Urinary bladder (tissue), 4 donors: ENCODE measurements around the gene CACNA1C. TPM values are rescaled to one million over a fixed set of nuclear protein-coding genes. Genes with fewer than 3 reads are reported as not detected.

ENCODE experiments used
- DNase-seq: peaks from one replicate; pipeline ENCODE4 v3.0.0-alpha.2; 2015; ENCODE audit errors: extremely low spot score
- H3K27ac ChIP-seq: one replicate; pipeline ENCODE4 v1.5.1; 2013; ENCODE audit warnings: low read depth, mild to moderate bottlenecking, moderate library complexity
- H3K36me3 ChIP-seq: one replicate; pipeline ENCODE4 v1.6.1; 2013; ENCODE audit warnings: mild to moderate bottlenecking, moderate library complexity; ENCODE audit not compliant: insufficient read depth
- H3K4me1 ChIP-seq: one replicate; pipeline ENCODE4 v1.6.1; 2013; ENCODE audit warnings: mild to moderate bottlenecking, moderate library complexity; ENCODE audit not compliant: insufficient read depth
- H3K4me3 ChIP-seq: one replicate; pipeline ENCODE4 v1.5.1; 2013; ENCODE audit warnings: low read depth, low read length
- WGBS: extraction: QIAGEN DNeasy Blood & Tissue Kit; methylation state at CpG from one replicate; pipeline ENCODE4 v1.1.7; 2013; 5-methylcytosine and 5-hydroxymethylcytosine counted together
- polyA plus RNA-seq: library from polyadenylated mRNA; stranded (reverse); fragments of 200-250 nt; gene quantifications from one replicate; pipeline ENCODE4 v1.2.3, GENCODE V29; 2013
- total RNA-seq: library from RNA; depleted of rRNA; stranded (reverse); fragments of >200 nt; gene quantifications from one replicate; pipeline ENCODE4 v1.2.3, GENCODE V29; 2014
- donor health status: healthy with polysubstance abuse.
- donor health status: healthy.

The CACNA1C gene
- total and polyA plus RNA-seq, 2 donors: 25.7 to 34.5 TPM

DNA sequence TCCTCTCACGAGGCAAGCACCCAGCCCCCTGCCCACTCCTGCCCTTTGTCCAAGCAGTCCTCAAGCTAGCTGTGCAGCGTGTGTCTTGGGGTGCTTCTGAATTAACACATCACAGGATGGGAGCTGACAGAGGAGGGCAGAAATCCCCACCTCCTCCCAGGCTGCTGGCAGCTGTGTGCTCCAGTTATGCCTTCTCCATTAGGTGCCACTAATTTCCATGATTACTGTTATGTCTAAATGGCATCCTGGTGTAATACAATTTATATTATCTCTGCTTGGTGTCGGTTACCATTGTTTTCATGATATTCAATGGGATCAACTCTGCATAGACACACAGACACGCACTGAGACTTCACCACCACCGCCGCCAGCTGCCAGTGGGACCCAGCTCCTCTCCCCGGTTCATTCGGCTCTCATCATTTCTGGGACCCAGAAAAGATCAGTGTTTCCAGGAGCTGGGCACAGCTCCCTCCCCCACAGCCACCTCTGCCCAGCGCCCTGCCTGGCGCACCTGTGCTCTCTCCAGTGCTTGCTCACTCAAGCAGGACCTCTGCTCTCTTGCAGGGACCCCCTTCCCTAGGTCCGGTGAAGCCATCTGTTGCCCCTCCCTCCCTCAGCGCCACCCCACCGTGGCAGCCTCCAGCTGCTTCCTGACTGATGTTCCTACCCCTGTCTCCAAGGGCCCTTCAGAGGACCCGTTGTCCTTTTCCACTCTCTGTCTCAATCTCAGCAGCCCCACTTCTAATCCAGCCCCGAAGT lies 574.5 kb downstream of the CACNA1C start:
- no peak overlapping the region for H3K27ac ChIP-seq
- 75% methylated on average over 15 of the region's 15 CpGs for WGBS
- H3K4me1 ChIP-seq: no peaks in the 10 kb centered on the region
- H3K4me3 ChIP-seq: no peak overlapping the region
- H3K36me3 ChIP-seq: no peaks in the 10 kb centered on the region
- DNase-seq: no peak

DNA sequence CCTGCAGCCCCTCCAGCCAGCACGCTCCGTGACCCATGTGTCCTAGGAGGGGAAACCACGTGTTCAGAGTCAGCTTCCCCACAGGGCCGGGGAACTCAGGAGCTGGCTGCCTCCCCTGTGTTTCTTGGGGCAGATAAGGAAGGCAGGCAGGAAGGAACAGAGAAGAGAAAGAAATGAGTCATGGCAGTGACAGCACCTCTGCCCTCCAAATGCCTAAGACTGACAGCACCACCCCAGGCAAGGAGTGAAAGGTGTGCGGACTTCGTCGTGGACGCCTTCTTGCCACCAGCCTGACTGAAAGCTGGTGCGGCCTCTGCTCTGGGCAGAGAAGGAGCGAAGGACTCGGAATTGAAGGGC lies 575.0 kb downstream of the CACNA1C start:
- H3K4me3 ChIP-seq: no peak overlapping the region
- WGBS: 72% methylated on average over 11 of the region's 11 CpGs
- H3K36me3 ChIP-seq: no peaks in the 10 kb centered on the region

DNA sequence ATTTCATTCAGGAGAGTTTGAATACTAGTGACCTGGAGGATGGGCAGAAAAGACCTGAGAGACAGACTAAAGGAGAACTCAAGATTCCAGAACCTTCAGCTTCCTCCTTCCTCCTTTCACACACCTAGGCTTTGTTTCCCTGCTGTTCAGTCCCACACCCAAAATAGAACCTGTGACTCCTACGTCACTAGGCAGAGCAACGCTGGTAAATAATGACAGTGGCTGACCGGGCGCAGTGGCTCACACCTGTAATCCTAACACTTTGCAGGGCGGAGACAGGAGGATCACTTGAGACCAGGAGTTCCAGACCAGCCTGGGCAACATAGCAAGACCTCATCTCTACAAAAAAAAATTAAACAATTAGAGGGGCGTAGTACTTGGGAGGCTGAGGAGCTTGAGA lies 575.6 kb downstream of the CACNA1C start:
- WGBS: 93% methylated on average over 6 of the region's 6 CpGs
- Histone ChIP-seq H3K4me1 (no peaks in the 10 kb centered on the region), H3K27ac (no peak overlapping the region), H3K4me3 (no peak overlapping the region), H3K36me3 (no peaks in the 10 kb centered on the region)
- no peak for DNase-seq

More for the DNA sequence above, 575.0 kb downstream of the CACNA1C start:
- Histone ChIP-seq H3K27ac (no peak overlapping the region), H3K4me1 (no peaks in the 10 kb centered on the region)
- no peak for DNase-seq

DNA sequence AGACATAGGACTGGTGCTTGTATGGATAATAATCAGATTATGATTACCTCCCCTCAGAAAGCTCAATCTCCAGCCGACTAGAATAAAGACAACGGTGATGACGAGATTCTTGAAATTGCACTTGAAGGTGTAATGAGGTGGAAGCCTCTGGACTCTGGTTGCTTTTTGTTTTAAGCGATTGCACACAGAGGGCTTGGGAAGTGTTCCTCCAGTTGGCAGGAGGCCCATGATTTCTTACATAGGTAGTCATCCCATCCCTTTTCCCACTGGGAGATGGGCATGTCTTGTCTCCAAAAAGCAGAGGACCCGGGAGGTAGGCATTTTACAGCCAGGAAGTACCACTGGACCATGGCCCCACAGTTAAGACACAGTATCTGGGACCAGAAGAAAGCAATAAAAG lies 576.3 kb downstream of the CACNA1C start:
- Histone ChIP-seq H3K4me1 (no peaks in the 10 kb centered on the region), H3K4me3 (no peak overlapping the region), H3K36me3 (no peaks in the 10 kb centered on the region), H3K27ac (no peak overlapping the region)
- no peak for DNase-seq
- 93% methylated on average over 5 of the region's 5 CpGs for WGBS

DNA sequence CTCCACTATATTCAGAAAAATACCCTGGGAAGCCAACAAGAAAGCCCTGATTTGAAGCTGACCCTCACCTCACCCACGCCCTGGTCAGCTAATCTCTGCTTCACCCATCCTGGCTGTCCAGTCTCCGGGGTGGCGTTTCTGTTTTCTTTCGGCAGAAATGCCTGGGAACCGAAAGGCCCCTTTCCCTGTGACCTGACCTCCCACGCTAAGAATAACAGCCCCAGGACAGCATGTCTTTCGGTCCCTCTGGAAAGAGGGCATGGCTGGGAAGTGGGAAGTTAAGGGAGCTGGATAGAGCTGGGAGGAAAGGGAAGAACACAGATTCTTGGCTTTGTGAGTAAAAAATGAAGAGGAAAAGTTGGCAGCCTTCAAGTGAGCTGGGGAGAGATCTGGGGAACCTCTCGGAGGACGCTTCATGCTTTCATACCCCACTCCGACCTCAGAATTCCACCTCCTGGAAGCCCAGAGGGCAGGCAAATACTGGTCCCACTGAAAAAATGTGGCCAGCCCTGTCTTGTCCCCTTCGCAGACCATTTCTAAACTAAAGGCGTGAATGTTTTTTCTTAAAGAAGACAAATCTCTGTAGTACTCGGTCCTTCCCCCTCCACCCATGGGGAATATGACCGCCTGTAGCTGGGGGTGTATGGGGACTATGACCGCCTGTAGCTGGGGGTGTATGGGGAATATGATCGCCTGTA lies 579.0 kb downstream of the CACNA1C start:
- no peak for DNase-seq
- WGBS: 83% methylated on average over 16 of the region's 16 CpGs
- Histone ChIP-seq H3K4me3 (no peak overlapping the region), H3K36me3 (no peaks in the 10 kb centered on the region), H3K27ac (no peak overlapping the region), H3K4me1 (no peaks in the 10 kb centered on the region)

DNA sequence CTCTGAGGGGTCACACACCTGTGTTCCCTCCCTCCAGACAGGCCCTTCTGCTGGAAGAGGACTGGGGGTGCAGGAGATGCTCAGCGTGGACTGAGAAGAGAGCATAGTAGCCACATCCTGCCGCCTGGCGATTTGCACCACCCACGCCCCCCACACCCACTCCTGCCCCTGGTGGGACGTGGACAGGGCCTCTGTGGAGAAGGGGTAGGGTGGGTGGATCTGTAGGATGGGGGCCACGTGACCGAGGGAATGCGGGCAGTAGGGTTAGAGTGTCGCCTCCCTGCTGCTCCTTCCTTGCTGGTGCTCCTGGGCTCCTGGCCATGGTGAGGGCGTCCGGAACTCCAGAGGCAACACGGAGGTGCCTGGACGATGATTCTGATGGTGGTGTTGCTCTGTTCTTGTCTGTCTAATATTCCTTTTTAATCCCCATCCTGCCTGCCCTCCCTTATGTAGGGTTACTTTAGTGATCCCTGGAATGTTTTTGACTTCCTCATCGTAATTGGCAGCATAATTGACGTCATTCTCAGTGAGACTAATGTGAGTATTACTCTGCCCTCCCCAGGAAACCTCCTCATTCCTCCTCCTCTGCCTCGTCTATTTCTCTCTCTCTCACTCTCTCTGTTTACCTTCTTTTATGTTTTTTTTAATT lies 580.5 kb downstream of the CACNA1C start:
- DNase-seq: no peak
- Histone ChIP-seq H3K4me3 (no peak overlapping the region), H3K27ac (no peak overlapping the region), H3K36me3 (no peaks in the 10 kb centered on the region), H3K4me1 (no peaks in the 10 kb centered on the region)
- 94% methylated on average over 16 of the region's 16 CpGs for WGBS

DNA sequence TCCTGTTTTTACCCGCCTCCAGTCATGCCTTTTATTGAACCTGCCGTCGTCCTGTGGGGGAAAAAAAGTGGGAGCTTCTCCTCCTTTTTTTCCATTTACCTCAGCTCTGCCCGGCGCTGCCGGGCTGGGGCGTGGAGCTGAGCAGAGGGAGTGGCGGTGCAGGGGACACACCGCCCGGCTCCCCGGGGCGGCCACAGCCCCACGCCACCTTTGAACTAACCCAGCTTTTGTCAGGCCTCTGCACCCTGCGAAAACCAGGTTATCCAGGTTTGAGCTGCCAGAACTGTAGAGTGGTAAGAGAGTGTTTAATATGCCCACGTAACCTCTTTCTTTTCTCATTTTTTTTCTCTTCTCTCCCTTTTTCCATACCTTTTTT lies 581.0 kb downstream of the CACNA1C start:
- no peak for DNase-seq
- Histone ChIP-seq H3K27ac (no peak overlapping the region), H3K4me1 (no peaks in the 10 kb centered on the region), H3K36me3 (no peaks in the 10 kb centered on the region), H3K4me3 (no peak overlapping the region)
- whole genome bisulfite sequencing: 90% methylated on average over 15 of the region's 15 CpGs

DNA sequence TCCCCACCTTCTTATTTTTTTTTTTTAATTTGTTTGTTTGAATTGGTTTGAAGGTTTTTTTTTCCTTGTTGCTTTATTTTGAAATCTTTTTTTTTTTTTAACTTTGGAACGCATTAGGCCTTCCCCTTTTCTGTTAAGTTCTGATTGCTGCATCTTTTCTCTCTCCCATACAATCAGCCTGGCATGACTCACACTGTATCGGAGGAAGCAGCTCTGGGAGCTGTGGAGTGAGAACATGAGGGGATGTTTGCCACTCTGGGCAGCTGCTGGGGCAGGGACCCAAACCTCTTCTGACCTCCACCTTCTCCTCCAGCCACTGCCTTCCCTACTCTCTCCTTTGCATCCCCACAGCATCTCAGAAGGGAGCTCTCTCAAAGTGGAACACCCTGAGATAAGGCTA lies 581.7 kb downstream of the CACNA1C start:
- no peak for DNase-seq
- 88% methylated on average over 2 of the region's 2 CpGs for WGBS
- H3K4me3 ChIP-seq: no peak overlapping the region
- H3K36me3 ChIP-seq: no peaks in the 10 kb centered on the region
- no peaks in the 10 kb centered on the region for H3K4me1 ChIP-seq
- H3K27ac ChIP-seq: no peak overlapping the region

DNA sequence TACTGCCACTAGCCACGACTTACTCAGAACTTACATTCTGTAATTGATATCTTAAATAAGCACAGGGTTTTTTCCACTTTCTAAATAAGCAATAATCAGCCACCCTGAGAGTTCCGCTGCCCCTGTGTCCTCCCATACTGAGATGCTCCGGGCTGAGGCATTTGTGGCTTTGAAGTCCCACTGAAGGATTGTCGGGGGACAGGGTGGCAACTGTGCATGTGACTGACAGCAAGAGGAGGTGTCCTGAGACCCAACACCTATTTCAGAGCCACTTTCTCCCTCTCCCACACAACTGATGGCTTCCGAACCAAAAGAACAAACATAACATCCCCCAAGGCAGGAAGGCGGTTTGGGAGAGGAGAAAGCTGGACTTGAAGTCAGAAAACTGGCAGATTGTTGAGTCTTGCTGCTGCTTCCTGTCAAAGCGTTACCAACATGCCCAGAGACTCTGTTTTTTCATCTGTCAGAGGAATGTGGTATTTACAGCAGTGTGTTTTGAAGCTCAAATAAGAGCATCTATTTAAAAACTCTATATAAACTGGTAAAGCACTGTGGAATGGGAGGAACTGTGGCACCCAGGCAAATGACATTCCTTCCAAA lies 584.1 kb downstream of the CACNA1C start:
- DNase-seq: no peak
- no peak overlapping the region for H3K4me3 ChIP-seq
- H3K36me3 ChIP-seq: no peaks in the 10 kb centered on the region
- 80% methylated on average over 7 of the region's 7 CpGs for WGBS
- no peak overlapping the region for H3K27ac ChIP-seq
- no peaks in the 10 kb centered on the region for H3K4me1 ChIP-seq

DNA sequence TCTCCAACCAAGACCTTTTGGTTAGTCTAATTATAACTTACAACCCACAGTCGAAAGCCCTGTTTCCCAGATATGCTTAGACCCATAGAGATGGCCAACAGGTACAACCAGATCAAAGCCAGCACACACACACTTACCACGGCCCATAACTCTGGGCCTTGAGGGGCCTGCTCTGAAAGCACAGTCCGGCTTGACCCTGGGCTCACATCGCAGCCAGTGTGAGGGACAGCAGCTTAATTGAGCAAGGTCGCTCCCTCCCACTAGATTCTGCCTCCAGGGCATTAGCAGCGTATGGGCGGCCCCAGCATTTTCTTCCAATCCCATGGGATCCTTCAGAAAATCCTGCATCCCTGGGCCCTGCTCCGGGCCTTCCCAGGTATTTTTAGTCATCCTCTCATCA lies 584.6 kb downstream of the CACNA1C start:
- DNase-seq: no peak
- WGBS: 87% methylated on average over 8 of the region's 8 CpGs
- Histone ChIP-seq H3K27ac (no peak overlapping the region), H3K36me3 (no peaks in the 10 kb centered on the region), H3K4me3 (no peak overlapping the region), H3K4me1 (no peaks in the 10 kb centered on the region)

DNA sequence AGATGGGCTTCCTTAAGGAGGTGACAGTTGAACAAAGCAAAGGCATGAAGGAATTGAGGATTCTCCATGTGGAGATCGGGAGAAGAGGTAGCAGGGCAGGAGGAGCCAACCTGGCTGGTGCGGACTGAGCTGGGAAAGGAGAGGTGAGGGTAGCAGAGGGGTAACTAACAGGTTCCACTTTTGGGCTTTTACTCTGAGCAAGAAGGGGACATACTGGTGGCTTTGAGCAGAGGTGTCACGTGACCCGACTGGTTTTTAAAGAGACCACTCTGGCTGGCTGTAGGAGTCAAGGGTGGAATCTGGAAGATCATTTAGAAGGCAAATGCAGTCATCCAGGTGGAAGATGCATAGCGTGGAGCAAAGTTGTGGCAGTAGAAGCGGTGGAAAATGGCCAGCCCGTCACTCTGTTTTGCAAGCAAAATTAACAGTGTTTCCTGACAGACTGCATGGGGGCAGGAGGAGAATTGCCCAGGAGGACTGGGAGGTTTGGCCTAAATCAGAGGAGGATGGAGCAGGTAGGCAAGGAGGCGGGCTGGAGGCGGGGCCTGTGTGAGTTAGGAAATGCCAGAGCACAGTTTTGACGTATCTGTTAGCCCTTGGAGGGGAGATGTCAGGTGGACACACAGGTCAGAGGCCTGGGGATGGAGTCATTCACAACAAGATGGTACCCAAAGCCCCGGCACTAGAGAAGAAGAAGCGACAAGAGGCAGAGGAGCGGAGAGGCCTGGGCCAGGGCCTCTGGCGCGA lies 585.7 kb downstream of the CACNA1C start:
- no peak overlapping the region for H3K27ac ChIP-seq
- DNase-seq: no peak
- WGBS: 93% methylated on average over 15 of the region's 15 CpGs

DNA sequence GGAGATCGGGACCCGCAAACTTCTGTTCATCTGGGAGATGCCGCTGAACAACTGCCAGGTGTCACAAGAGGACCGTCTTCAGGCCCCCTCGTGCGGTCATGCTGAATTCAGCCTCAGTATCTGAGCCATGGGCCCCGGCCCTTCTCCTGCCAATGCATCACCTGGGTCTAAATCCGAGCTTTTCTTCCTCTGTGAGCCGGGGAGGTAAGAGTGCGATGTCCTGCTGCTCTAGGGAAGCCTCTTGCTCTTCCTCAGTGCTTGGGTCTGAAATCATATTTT lies 586.2 kb downstream of the CACNA1C start:
- H3K4me1 ChIP-seq: no peaks in the 10 kb centered on the region
- H3K36me3 ChIP-seq: no peaks in the 10 kb centered on the region
- H3K4me3 ChIP-seq: no peak overlapping the region
- no peak overlapping the region for H3K27ac ChIP-seq
- DNase-seq: no peak
- WGBS: 94% methylated on average over 10 of the region's 10 CpGs

More for the DNA sequence above, 585.7 kb downstream of the CACNA1C start:
- H3K36me3 ChIP-seq: no peaks in the 10 kb centered on the region
- H3K4me3 ChIP-seq: no peak overlapping the region
- H3K4me1 ChIP-seq: no peaks in the 10 kb centered on the region

DNA sequence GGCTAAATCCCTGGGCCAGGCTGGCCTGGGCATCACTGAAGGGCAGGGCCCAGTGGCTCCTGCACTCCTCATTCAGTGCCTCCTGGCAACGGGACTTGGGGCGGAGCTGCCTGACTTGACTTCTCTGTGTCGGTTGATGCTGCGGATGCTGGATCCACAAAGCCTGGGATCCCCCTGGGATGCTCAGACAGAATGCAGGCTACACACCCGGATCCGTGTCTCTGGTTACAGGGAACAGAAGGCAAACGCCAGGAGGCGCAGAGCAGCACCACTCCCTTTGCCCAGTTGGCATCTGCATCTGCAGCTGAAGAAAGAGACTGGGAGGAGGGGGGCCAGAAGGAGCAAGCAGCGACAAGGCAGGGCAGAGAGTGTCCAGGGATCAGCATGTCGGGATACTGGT lies 587.5 kb downstream of the CACNA1C start:
- no peak for DNase-seq
- Histone ChIP-seq H3K27ac (no peak overlapping the region), H3K36me3 (no peaks in the 10 kb centered on the region), H3K4me1 (no peaks in the 10 kb centered on the region), H3K4me3 (no peak overlapping the region)
- WGBS: 66% methylated on average over 10 of the region's 10 CpGs
